Measurements from ENCODE around the gene PLA2R1. TPM values are rescaled to one million over a fixed set of nuclear protein-coding genes. Genes with fewer than 3 reads are reported as not detected.

Gene PLA2R1
- total RNA-seq, 4 donors from 2014 or later: 18.3 to 52.0 (median 34.1) TPM

- DNase-seq (ENCODE audit: low spot score in 2 of 2): no peak
- H3K4me3 ChIP-seq (ENCODE audit: low read depth, poor library complexity, severe bottlenecking): no peak overlapping the region
- intact Hi-C loops (cut with DNase I; ENCODE audit: low total_unique reads): no loop called here
- 64 to 89% methylated on average over 2 of the region's 2 CpGs for WGBS, 2 donors
- TF ChIP-seq CTCF (IDR thresholded peaks at IDR 0.05): no peak
- no peak for TF ChIP-seq POLR2A (IDR thresholded peaks at IDR 0.05)
Measured at GRCh38 chr2:159891917-159892730, 170.3 kb downstream of the PLA2R1 start.

GRCh38 chr2:159891267-159891588 lies 171.2 kb downstream of the PLA2R1 start:
- H3K4me3 ChIP-seq (ENCODE audit: low read depth, poor library complexity, severe bottlenecking): no peak overlapping the region
- TF ChIP-seq POLR2A (IDR thresholded peaks at IDR 0.05): no peak
- no peak for TF ChIP-seq CTCF (IDR thresholded peaks at IDR 0.05)
- intact Hi-C loops (cut with DNase I; ENCODE audit: low total_unique reads): no loop called here
- no peak for DNase-seq (ENCODE audit: low spot score in 2 of 2)

DNA sequence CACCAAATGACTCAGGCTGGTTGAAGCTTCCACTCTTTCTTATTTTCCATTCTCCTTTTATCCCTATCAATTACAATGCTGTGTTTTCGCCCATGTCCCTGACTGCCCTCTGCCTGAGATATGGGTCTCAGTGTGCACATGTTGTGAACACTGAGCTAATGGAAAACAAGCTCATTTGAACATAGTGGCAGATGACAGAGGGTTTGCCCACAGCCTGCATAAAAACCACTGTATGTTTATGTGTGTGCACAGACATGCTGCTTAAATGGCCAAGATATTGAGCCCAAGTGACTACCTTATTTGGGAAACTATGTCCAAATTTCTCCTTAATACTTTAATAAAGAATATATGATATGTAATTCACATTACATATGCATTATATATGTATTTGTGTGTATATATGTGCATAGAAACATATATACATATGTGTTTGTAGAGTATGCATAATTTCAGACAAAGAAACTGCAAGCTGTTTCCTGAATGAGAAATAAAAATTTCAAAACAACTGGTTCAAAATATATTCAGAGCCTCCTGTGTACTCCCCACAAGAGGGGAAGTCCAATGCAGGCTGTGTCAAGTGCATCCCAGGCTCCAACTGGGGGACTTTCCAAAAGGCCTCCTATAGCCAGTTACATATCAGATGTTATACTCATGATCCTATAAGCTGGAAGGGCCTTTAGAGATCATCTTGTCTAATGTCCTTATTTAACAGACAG lies 171.7 kb downstream of the PLA2R1 start:
- WGBS, 2 donors: 91 to 94% methylated on average over 1 of the region's 1 CpG
- DNase-seq (ENCODE audit: low spot score in 2 of 2): no peak
- TF ChIP-seq CTCF (IDR thresholded peaks at IDR 0.05) (no peak), POLR2A (IDR thresholded peaks at IDR 0.05) (no peak)
- no peak overlapping the region for H3K4me3 ChIP-seq (ENCODE audit: low read depth, poor library complexity, severe bottlenecking)
- intact Hi-C loops (cut with DNase I; ENCODE audit: low total_unique reads): no loop called here

DNA sequence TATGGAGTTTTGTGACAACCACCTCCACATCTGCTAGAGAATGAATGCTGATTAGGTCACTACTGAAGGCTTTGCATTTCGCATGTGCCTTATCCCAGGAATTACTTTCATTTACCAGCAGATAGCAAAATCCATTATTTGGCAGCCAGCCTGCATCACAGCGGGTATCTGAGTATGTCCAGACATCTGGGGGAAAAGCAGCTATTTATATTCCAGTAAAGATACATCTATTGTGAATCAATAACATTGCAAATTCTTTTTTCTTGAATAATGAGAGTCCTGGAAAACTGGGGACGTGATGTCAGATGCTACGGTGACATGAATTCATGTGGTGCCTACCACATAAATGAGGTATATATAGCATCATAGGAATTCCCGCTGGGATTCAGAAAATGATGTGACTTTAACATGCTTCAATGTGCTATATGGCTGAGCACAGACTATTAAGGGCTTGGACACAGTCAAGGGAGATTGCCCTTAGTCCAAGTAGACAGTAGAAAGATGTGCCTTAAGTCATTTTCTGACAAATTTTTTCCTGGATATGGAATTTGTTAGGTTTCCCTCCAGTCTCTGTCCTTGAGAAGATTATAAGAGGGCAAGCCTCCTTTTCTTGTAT lies 180.2 kb downstream of the PLA2R1 start:
- intact Hi-C loops (cut with DNase I; ENCODE audit: low total_unique reads): no loop called here
- 69 to 77% methylated on average over 5 of the region's 5 CpGs for WGBS, 2 donors
- H3K4me3 ChIP-seq (ENCODE audit: low read depth, poor library complexity, severe bottlenecking): no peak overlapping the region
- no peak for DNase-seq (ENCODE audit: low spot score in 2 of 2)
- TF ChIP-seq POLR2A (IDR thresholded peaks at IDR 0.05) (no peak), CTCF (IDR thresholded peaks at IDR 0.05) (no peak)

Other genes starting within 250 kb of the PLA2R1 start
- 10 to 100 TPM in 2 of 4 donors, 1 to 10 TPM in 2; 5.5 to 23.7 (median 13.0) TPM for gene LY75, start 157.9 kb downstream of the PLA2R1 start, total RNA-seq
- 1 to 10 TPM; 1.8 to 7.5 (median 6.6) TPM for gene ITGB6, start 137.7 kb upstream of the PLA2R1 start, total RNA-seq

Data from lower leg skin (tissue), 4 donors.